ENCODE results near the gene PHOSPHO1.

PHOSPHO1 gene

GRCh38 chr17:49201481-49201927 lies 29.1 kb downstream of the PHOSPHO1 start:
- DNase-seq (ENCODE audit: low read depth): no peak
- TF ChIP-seq, protein P1, sequence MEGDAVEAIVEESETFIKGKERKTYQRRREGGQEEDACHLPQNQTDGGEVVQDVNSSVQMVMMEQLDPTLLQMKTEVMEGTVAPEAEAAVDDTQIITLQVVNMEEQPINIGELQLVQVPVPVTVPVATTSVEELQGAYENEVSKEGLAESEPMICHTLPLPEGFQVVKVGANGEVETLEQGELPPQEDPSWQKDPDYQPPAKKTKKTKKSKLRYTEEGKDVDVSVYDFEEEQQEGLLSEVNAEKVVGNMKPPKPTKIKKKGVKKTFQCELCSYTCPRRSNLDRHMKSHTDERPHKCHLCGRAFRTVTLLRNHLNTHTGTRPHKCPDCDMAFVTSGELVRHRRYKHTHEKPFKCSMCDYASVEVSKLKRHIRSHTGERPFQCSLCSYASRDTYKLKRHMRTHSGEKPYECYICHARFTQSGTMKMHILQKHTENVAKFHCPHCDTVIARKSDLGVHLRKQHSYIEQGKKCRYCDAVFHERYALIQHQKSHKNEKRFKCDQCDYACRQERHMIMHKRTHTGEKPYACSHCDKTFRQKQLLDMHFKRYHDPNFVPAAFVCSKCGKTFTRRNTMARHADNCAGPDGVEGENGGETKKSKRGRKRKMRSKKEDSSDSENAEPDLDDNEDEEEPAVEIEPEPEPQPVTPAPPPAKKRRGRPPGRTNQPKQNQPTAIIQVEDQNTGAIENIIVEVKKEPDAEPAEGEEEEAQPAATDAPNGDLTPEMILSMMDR (IDR thresholded peaks at IDR 0.05; ENCODE audit: control insufficient read depth, insufficient read depth, low read depth, low read length, missing control alignments): no peak
- H3K4me3 ChIP-seq (ENCODE audit: control insufficient read depth, low read depth, low read length): no peak overlapping the region

- no peak overlapping the region for H3K4me3 ChIP-seq (ENCODE audit: control insufficient read depth, low read depth, low read length)
- TF ChIP-seq, protein P1 (IDR thresholded peaks at IDR 0.05; ENCODE audit: control insufficient read depth, insufficient read depth, low read depth, low read length, missing control alignments): no peak
- DNase-seq (ENCODE audit: low read depth): no peak
These were observed 30.0 kb downstream of the PHOSPHO1 start for GRCh38 chr17:49200423-49201083.

- H3K4me3 ChIP-seq (ENCODE audit: control insufficient read depth, low read depth, low read length): no peak overlapping the region
- DNase-seq (ENCODE audit: low read depth): no peak
- TF ChIP-seq, protein P1 (IDR thresholded peaks at IDR 0.05; ENCODE audit: control insufficient read depth, insufficient read depth, low read depth, low read length, missing control alignments): no peak
These were observed 32.4 kb downstream of the PHOSPHO1 start for GRCh38 chr17:49198211-49198610.

- no peak overlapping the region for H3K4me3 ChIP-seq (ENCODE audit: control insufficient read depth, low read depth, low read length)
- DNase-seq (ENCODE audit: low read depth): no peak
- TF ChIP-seq, protein P1 (IDR thresholded peaks at IDR 0.05; ENCODE audit: control insufficient read depth, insufficient read depth, low read depth, low read length, missing control alignments): no peak
These were observed 33.1 kb downstream of the PHOSPHO1 start for GRCh38 chr17:49197346-49197998.

DNA sequence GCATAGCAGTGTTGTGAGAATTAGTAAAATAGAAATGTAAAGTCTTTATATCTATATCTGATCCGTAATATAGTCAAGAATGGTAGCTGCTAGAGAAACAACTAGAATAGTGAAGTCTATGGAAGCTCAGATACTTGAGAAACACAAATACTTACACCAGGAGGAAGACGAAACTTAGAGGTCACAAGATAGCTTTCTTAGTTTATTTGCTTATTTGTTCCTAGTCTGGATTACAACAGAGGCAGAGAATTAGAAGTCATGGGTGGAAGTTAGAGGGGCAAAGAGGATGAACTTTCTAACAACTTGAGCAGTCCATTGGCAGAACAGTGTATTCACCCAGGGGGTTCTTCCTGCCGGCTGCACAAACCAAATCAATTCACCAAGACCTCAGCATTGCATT lies 34.1 kb downstream of the PHOSPHO1 start:
- DNase-seq (ENCODE audit: low read depth): no peak
- no peak overlapping the region for H3K4me3 ChIP-seq (ENCODE audit: control insufficient read depth, low read depth, low read length)
- TF ChIP-seq, protein P1 (IDR thresholded peaks at IDR 0.05; ENCODE audit: control insufficient read depth, insufficient read depth, low read depth, low read length, missing control alignments): no peak

GRCh38 chr17:49195751-49196150 lies 34.8 kb downstream of the PHOSPHO1 start:
- no peak for DNase-seq (ENCODE audit: low read depth)
- TF ChIP-seq, protein P1 (IDR thresholded peaks at IDR 0.05; ENCODE audit: control insufficient read depth, insufficient read depth, low read depth, low read length, missing control alignments): no peak
- no peak overlapping the region for H3K4me3 ChIP-seq (ENCODE audit: control insufficient read depth, low read depth, low read length)

Measured in AG09309 (cell line).